LNCaP clone FGC (cell line): Measurements from ENCODE around the gene SLC35A5.

Experiments used
- DNase-seq: peaks from one replicate; pipeline ENCODE4 v3.0.0-alpha.2; 2011; ENCODE audit warnings: low read depth
- H3K4me3 ChIP-seq: 2 replicates; pipeline ENCODE4 v1.5.1; 2011; ENCODE audit warnings: mild to moderate bottlenecking, low read depth, low read length, control low read depth
- CTCF ChIP-seq: IDR thresholded peaks from 2 replicates; pipeline ENCODE4 v1.5.1; 2012; ENCODE audit warnings: mild to moderate bottlenecking; ENCODE audit not compliant: control insufficient read depth, insufficient read depth; ENCODE audit errors: extremely low read depth

The SLC35A5 gene

GRCh38 chr3:112623213-112623612, 61.4 kb downstream of the SLC35A5 start:
- no peak for DNase-seq
- no peak for TF ChIP-seq CTCF
- H3K4me3 ChIP-seq: no peak overlapping the region

- DNase-seq: no peak
- no peak for TF ChIP-seq CTCF
- H3K4me3 ChIP-seq: no peak overlapping the region
These were observed 61.9 kb downstream of the SLC35A5 start for GRCh38 chr3:112623717-112624116.

- no peak for TF ChIP-seq CTCF
- DNase-seq: no peak
- no peak overlapping the region for H3K4me3 ChIP-seq
These were observed 65.6 kb downstream of the SLC35A5 start for GRCh38 chr3:112627419-112627818.

GRCh38 chr3:112627919-112628466, 66.1 kb downstream of the SLC35A5 start:
- DNase-seq: no peak
- TF ChIP-seq CTCF: no peak
- no peak overlapping the region for H3K4me3 ChIP-seq

- no peak for DNase-seq
- TF ChIP-seq CTCF: no peak
- no peak overlapping the region for H3K4me3 ChIP-seq
These were observed 67.6 kb downstream of the SLC35A5 start for GRCh38 chr3:112629425-112629824.

GRCh38 chr3:112631257-112631656, 69.4 kb downstream of the SLC35A5 start:
- H3K4me3 ChIP-seq: no peak overlapping the region
- TF ChIP-seq CTCF: no peak
- DNase-seq: no peak

- no peak for DNase-seq
- no peak for TF ChIP-seq CTCF
- no peak overlapping the region for H3K4me3 ChIP-seq
These were observed 70.8 kb downstream of the SLC35A5 start for GRCh38 chr3:112632596-112632995.
